Measurements from ENCODE around the gene POMGNT2. TPM values are rescaled to one million over a fixed set of nuclear protein-coding genes. Genes with fewer than 3 reads are reported as not detected.

The POMGNT2 gene
- total RNA-seq, 1 donor from 2014 or later = 2.6 TPM

DNA sequence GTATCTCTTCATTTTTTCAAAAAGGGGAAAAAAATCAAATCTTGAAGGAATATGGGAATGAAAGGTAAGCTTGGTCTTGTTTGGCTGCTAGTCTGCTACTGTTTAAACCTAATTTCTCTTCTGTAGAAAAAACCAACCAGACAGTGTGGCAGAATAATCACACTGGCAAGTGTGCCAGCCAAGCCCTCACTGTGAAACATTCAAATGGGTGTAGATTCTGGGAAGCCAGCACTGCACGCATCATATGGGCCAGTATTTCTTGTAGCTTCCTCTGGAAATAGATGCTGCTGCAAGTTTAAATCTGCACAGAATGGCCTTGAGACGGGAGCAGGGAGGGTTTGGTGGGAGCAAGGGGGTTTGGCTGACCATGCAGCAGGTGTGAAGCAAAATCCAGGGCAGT is 62.1 kb downstream of the POMGNT2 start:
- CTCF ChIA-PET = no interaction called here
- Mint-ChIP-seq H3K4me1 (no peaks in the 10 kb centered on the region), H3K9me3 (peaks cover 26% of the 10 kb centered on the region), H3K27me3 (peaks cover 5% of the 10 kb centered on the region), H3K27ac (no peak overlapping the region), H3K36me3 (ENCODE audit: low read depth) (peaks cover 3% of the 10 kb centered on the region), H3K4me3 (no peak overlapping the region)
- DNase-seq = no peak
- intact Hi-C loops (cut with micrococcal nuclease) = no loop called here
- POLR2A ChIA-PET = no interaction called here
- no peak for TF ChIP-seq CTCF (IDR thresholded peaks at IDR 0.05)
- no peak for ATAC-seq (ENCODE audit: low read depth)

- ChIA-PET CTCF (no interaction called here), POLR2A (no interaction called here)
- DNase-seq (no peak), ATAC-seq (ENCODE audit: low read depth) (no peak)
- intact Hi-C loops (cut with micrococcal nuclease) = no loop called here
- H3K27me3 Mint-ChIP-seq = peaks cover 4% of the 10 kb centered on the region
- no peak overlapping the region for H3K4me3 Mint-ChIP-seq
- H3K27ac Mint-ChIP-seq = no peak overlapping the region
- peaks cover 26% of the 10 kb centered on the region for H3K9me3 Mint-ChIP-seq
- no peaks in the 10 kb centered on the region for H3K4me1 Mint-ChIP-seq
- TF ChIP-seq CTCF (IDR thresholded peaks at IDR 0.05) = no peak
- peaks cover 3% of the 10 kb centered on the region for H3K36me3 Mint-ChIP-seq (ENCODE audit: low read depth)
Measured at GRCh38 chr3:43043071-43043766, 62.7 kb downstream of the POMGNT2 start.

- no peak for DNase-seq
Measured at GRCh38 chr3:43041517-43041916, 64.4 kb downstream of the POMGNT2 start.

GRCh38 chr3:43038010-43038409 is 67.9 kb downstream of the POMGNT2 start:
- H3K36me3 Mint-ChIP-seq (ENCODE audit: low read depth) = no peaks in the 10 kb centered on the region
- H3K27ac Mint-ChIP-seq = no peak overlapping the region
- ATAC-seq (ENCODE audit: low read depth) = no peak
- ChIA-PET CTCF (no interaction called here), POLR2A (no interaction called here)
- no peaks in the 10 kb centered on the region for H3K4me1 Mint-ChIP-seq
- no peak for DNase-seq
- TF ChIP-seq CTCF (IDR thresholded peaks at IDR 0.05) = no peak
- H3K4me3 Mint-ChIP-seq = no peak overlapping the region
- intact Hi-C loops (cut with micrococcal nuclease) = no loop called here
- peaks cover 7% of the 10 kb centered on the region for H3K27me3 Mint-ChIP-seq
- no peaks in the 10 kb centered on the region for H3K9me3 Mint-ChIP-seq

More at GRCh38 chr3:43041517-43041916, 64.4 kb downstream of the POMGNT2 start:
- Mint-ChIP-seq H3K9me3 (peaks cover 16% of the 10 kb centered on the region), H3K4me3 (no peak overlapping the region), H3K27ac (no peak overlapping the region), H3K36me3 (ENCODE audit: low read depth) (peaks cover 3% of the 10 kb centered on the region), H3K27me3 (peaks cover 3% of the 10 kb centered on the region), H3K4me1 (no peaks in the 10 kb centered on the region)
- intact Hi-C loops (cut with micrococcal nuclease) = no loop called here
- no peak for TF ChIP-seq CTCF (IDR thresholded peaks at IDR 0.05)
- ChIA-PET CTCF (no interaction called here), POLR2A (no interaction called here)
- ATAC-seq (ENCODE audit: low read depth) = no peak

DNA sequence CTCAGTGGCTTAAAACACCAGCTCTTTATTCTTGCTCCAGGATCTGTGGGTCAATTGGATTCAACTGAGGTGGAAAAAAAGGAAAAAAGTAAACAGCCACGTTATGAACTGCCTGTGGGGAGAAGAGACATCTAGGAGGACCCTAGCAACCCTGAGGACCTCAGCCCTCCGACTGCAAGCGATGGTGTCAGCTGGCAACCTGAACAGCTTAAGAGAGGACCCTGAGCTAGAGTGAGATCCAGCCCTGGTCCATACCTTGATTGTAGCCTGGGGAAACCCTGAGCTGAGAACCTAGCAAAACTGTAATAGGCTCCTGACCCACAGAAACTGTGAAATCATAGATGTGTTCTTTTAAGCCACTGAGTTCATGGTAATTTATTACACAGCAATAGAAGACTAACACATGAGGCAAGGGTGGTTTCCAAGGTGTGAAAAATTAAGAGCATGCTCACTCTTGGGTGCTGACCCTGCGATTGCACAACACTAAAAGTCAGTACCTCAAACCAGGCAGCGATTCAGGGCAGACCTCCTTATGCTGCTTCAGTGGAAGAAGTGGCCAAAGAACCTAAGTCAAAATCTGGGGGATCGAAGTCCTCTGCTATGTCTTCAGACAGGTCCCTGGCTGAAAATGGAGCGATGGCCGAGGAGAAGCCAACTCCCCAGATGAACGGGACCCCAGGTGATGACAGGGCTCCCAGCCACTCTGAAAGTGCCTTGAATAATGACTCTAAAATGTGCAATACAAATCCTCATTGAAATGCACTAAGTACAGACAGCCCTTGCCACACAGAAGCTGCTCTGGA is 69.1 kb downstream of the POMGNT2 start:
- Mint-ChIP-seq H3K36me3 (ENCODE audit: low read depth) (no peaks in the 10 kb centered on the region), H3K27ac (no peak overlapping the region), H3K27me3 (peaks cover 7% of the 10 kb centered on the region), H3K4me1 (no peaks in the 10 kb centered on the region), H3K4me3 (no peak overlapping the region), H3K9me3 (no peaks in the 10 kb centered on the region)
- no peak for TF ChIP-seq CTCF (IDR thresholded peaks at IDR 0.05)
- ChIA-PET CTCF (no interaction called here), POLR2A (no interaction called here)
- intact Hi-C loops (cut with micrococcal nuclease) = no loop called here
- ATAC-seq (ENCODE audit: low read depth) (no peak), DNase-seq (no peak)
